Fibroblast of mammary gland (primary cell): ENCODE measurements around the gene RAB31.

Experiments
- DNase-seq: peaks from one replicate; pipeline ENCODE4 v3.0.0-alpha.2; 2010; ENCODE audit warnings: low read depth
- H3K4me3 ChIP-seq: 2 replicates; pipeline ENCODE4 v1.5.1; 2011; ENCODE audit warnings: low read depth, mild to moderate bottlenecking, low read length, moderate library complexity; ENCODE audit not compliant: control insufficient read depth
- TF ChIP-seq, protein P1 (sequence below): conservative IDR thresholded peaks from 2 replicates; pipeline ENCODE4 v1.5.1; 2011; ENCODE audit warnings: low read depth, low read length, inconsistent platforms; ENCODE audit not compliant: control insufficient read depth, insufficient read depth

The RAB31 gene

DNA sequence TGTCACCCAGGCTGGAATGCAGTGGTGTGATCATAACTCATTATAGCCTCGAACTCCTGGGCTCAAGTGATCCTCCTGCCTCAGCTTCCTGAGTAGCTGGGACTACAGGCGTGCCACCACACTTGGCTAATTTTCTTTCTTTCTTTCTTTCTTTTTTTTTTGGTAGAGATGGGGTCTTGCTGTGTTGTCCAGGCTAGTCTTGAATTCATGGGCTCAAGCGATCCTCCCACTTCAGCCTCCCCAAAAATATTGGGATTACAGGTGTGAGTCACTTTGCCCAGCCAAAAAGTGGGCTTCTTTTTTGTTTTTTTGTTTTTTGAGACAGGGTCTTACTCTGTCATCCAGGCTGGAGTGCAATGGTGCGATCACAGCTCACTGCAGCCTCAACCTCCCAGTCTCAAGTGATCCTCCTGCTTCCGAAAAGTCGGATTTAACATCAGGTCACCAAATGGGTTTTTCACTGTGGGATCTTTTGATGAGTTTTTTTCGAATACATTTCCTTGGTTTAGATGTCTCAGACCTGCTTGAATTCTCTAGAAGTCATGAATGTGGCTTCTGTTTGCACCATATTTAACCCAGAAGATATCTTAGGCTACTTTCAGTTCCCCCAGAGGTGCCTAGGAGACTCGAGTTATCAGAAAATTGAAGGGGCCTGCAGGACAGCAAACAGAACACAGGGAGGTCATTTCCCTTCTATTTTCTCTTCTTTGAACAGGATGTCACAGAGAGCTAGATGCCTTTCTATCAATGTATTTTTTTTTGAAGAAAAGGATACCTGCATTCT is 8.9 kb downstream of the RAB31 start:
- no peak overlapping the region for H3K4me3 ChIP-seq
- no peak for DNase-seq
- TF ChIP-seq, protein P1, sequence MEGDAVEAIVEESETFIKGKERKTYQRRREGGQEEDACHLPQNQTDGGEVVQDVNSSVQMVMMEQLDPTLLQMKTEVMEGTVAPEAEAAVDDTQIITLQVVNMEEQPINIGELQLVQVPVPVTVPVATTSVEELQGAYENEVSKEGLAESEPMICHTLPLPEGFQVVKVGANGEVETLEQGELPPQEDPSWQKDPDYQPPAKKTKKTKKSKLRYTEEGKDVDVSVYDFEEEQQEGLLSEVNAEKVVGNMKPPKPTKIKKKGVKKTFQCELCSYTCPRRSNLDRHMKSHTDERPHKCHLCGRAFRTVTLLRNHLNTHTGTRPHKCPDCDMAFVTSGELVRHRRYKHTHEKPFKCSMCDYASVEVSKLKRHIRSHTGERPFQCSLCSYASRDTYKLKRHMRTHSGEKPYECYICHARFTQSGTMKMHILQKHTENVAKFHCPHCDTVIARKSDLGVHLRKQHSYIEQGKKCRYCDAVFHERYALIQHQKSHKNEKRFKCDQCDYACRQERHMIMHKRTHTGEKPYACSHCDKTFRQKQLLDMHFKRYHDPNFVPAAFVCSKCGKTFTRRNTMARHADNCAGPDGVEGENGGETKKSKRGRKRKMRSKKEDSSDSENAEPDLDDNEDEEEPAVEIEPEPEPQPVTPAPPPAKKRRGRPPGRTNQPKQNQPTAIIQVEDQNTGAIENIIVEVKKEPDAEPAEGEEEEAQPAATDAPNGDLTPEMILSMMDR: no peak

DNA sequence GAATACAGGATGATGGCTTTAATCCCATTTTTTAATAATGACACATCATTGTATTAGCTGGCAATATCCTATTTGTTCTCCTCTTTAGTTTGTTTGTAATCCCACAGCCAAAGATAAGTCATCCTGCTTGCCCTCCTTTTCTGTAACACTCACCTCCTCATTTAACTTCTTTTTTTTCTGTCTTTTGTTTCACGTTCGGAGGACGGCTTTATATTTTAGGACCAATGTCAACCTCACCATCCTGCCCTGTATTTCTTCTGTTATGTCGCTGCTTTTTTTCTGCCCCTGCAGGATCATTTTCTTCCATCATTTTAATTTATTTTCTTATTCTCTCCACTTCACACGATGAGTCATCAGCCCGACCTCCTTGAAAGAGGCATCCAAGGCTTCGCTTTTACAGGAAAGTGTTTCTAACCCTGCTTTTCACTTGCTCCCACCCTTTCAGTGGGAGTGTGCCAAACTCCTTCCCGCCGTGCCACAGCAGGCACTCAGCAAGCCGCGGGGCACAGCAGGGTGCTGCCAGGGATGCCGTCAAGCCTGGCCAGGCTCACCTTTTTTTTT is 11.4 kb downstream of the RAB31 start:
- DNase-seq: peak; percentile 91
- peak overlapping the region; percentile 35 for H3K4me3 ChIP-seq
- TF ChIP-seq, protein P1: no peak

DNA sequence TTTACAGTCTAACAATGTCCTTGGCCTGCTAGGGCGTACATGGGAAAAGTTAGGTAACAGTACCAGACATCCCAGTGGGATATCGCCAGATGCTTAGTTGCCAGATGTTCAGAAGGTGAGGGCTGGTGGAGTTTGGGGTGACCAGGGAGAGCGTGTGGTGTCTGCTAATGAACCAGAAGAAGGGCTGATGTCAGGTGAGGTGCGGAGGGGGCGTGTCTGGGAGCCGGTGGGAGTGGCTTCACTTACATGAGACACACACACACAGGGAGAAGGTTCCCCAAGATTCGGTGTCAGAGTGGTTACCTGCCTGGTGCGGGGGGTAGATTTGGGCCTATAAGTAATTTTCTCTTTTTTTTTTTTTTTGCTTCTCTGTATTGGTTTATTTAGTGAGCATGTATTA is 12.2 kb downstream of the RAB31 start:
- TF ChIP-seq, protein P1: no peak
- DNase-seq: no peak
- no peak overlapping the region for H3K4me3 ChIP-seq

DNA sequence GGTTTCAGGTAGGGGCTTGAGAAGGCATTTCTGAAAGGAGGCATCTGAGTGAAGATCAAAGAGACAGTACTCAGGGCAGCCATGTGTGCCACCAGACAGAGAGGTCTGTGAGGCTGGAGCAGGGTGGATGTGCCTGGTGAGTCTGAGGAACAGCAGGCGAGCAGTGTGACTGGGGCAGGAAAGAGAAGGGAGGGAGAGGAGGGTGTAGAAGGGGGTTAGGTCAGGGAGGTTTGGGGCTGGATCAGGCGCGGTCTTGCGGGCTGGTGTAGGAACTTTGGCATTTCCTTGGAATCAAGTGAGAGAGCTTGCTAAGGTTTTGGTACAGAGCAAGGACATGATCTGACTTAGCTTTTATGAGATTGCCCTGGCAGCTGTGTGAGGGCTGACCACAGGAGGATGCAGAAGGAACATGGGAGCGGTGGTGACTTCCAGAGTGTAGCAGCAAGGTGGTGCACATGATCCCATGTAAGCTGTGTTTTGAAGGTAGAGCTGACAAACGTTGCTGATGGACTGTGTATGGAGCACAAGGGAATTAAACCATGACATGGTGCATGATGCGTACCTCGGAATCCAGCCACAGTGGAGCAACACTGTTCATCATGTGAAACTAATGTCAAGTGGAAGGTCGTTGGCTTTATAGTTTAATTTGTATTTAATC is 13.9 kb downstream of the RAB31 start:
- TF ChIP-seq, protein P1: no peak
- no peak overlapping the region for H3K4me3 ChIP-seq
- no peak for DNase-seq

DNA sequence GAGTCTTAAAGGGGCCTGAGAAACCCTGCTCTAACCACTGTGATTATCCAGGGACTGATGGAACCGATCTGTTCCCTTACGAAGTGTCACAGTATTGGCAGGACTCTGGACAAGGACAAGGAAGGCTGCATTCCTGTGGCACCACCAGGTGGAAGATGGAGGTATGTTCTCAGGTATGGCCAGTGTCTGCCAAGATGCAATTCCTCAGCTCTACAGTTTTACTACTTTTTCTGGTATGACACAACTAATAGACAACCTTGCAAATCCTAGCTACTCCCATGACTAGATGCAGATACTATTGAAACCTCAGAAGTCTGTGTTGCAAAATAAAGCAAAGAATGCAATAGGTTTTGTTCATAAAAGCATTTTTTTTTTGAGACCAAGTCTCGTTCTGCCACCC is 14.6 kb downstream of the RAB31 start:
- no peak for DNase-seq
- TF ChIP-seq, protein P1: no peak
- H3K4me3 ChIP-seq: no peak overlapping the region

DNA sequence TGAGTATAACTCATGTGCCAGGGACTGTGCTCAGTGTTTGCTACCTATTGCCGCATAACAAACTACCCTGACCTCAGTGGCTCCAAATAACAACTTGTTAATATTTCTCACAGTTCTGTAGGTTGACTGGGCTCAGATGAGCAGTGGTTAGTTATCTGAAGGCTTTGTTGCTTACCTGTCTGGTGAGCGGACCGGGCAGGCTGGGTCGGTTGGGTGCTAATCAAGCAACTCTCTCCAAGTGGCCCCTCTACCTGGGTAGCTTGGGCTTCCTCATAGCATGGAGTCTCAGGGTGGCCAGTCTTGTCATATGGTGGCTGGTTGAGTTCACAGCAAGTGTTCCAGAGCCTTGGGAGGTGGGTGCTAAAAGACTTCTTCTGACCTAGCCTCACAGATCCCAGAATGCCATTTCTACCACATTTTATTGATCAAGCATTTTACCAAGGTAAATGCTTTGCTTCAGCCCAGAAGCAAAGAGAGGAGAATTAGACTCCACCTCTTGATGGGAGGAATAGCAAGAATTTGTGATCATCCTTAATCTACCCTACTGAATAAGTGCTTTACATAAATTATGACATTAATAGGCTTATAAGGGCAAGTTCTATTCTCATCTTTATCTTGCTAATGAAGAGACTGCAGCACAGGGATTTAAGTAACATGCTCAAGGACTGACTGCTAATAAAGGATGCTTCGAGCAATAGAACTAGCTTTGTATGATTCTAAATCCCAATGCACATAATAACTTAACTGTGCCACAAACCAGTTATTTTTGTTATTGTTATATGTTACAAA is 16.9 kb downstream of the RAB31 start:
- H3K4me3 ChIP-seq: no peak overlapping the region
- TF ChIP-seq, protein P1: no peak
- no peak for DNase-seq
